ENCODE measurements around the gene CXCL11.
"Not testable (repeated sequence)": the region's sequence is repeated elsewhere in the genome, so short reads cannot be mapped to it uniquely, and the experiment has no call there.

CXCL11 gene

DNA sequence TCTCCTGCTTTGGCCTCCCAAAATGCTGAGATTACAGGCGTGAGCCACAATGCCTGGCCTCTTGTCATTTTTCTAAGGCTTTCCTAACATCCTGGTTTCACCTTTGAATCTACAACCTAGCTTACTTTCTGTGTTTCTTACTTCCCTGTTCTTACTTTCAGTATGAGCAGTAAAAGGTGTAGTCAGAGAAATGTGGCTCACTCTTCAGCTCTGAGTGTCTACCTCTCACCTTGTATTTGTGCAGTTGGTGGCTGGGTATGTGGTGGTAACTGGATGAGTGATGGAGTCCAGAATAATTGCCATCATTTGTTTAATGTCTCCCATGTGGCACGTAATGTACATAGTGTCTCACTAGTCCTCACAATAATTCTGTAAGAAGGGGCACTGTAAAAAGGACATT is 19.1 kb upstream of the CXCL11 start:
- no peak overlapping the region for H3K27ac ChIP-seq
- H3K4me3 ChIP-seq (ENCODE audit: low read depth, low read length): no peak overlapping the region
- no peaks in the 10 kb centered on the region for H3K9me3 ChIP-seq (ENCODE audit: severe bottlenecking)
- no peaks in the 10 kb centered on the region for H3K27me3 ChIP-seq (ENCODE audit: insufficient read depth, low read depth, severe bottlenecking)
- no peaks in the 10 kb centered on the region for H3K36me3 ChIP-seq
- no peak for DNase-seq
- no peak for TF ChIP-seq CTCF (IDR thresholded peaks at IDR 0.05; ENCODE audit: low read depth, low read length)

GRCh38 chr4:76053730-76054129 is 17.9 kb upstream of the CXCL11 start:
- H3K27ac ChIP-seq: no peak overlapping the region
- no peaks in the 10 kb centered on the region for H3K27me3 ChIP-seq (ENCODE audit: insufficient read depth, low read depth, severe bottlenecking)
- TF ChIP-seq CTCF (IDR thresholded peaks at IDR 0.05; ENCODE audit: low read depth, low read length): no peak
- H3K9me3 ChIP-seq (ENCODE audit: severe bottlenecking): no peaks in the 10 kb centered on the region
- no peak overlapping the region for H3K4me3 ChIP-seq (ENCODE audit: low read depth, low read length)
- no peaks in the 10 kb centered on the region for H3K36me3 ChIP-seq
- DNase-seq: no peak

DNA sequence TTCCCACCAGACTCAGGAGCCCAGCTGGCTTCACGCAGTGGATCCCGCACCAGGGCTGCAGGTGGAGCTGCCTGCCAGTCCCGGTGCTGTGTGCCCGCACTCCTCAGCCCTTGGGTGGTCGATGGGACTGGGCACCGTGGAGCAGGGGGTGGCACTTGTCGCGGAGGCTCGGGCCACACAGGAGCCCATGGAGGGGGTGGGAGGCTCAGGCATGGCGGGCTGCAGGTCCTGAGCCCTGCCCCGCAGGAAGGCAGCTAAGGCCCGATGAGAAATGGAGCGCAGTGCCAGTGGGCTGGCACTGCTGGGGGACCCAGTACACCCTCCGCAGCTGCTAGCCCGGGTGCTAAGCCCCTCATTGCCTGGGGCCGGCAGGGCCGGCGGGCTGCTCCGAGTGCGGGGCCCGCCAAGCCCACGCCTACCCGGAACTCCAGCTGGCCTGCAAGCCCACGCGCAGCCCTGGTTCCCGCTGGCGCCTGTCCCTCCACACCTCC is 14.7 kb upstream of the CXCL11 start:
- H3K27ac ChIP-seq; H3K4me3 ChIP-seq (ENCODE audit: low read depth, low read length); H3K36me3 ChIP-seq; H3K27me3 ChIP-seq (ENCODE audit: insufficient read depth, low read depth, severe bottlenecking); DNase-seq; H3K9me3 ChIP-seq (ENCODE audit: severe bottlenecking): not testable (repeated sequence)

DNA sequence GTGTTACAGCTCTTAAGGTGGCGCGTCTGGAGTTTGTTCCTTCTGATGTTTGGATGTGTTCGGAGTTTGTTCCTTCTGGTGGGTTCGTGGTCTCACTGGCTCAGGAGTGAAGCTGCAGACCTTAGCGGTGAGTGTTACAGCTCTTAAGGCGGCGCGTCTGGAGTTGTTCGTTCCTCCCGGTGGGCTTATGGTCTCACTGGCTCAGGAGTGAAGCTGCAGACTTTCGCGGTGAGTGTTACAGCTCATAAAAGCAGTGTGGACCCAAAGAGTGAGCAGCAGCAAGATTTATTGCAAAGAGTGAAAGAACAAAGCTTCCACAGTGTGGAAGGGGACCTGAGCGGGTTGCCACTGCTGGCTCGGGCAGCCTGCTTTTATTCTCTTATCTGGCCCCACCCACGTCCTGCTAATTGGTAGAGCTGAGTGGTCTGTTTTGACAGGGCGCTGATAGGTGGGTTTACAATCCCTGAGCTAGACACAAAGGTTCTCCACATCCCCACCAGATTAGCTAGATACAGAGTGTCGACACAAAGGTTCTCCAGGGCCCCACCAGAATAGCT is 14.1 kb upstream of the CXCL11 start:
- H3K9me3 ChIP-seq (ENCODE audit: severe bottlenecking); H3K4me3 ChIP-seq (ENCODE audit: low read depth, low read length): not testable (repeated sequence)

DNA sequence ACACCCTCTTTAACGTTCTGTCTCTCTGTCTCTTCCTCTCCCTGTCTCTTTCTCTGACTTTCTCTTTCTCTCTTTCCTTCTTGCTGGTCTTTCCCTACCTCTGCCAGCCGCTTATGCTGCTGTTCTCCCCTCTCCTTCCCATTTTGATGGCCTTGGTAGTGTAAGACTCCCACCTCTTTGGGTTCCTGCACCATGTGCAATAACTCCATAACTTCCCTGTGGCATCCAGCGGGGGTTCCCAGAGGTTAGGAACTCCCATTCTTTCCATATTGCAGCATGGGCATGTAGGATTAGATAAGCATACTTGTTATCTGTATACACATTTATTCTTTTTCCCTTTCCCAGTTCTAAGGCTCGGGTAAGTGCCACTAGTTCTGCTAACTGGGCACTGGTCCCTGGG is 8.8 kb upstream of the CXCL11 start:
- H3K36me3 ChIP-seq; H3K4me3 ChIP-seq (ENCODE audit: low read depth, low read length); H3K9me3 ChIP-seq (ENCODE audit: severe bottlenecking); H3K27ac ChIP-seq; DNase-seq; H3K27me3 ChIP-seq (ENCODE audit: insufficient read depth, low read depth, severe bottlenecking): not testable (repeated sequence)

More for the DNA sequence above, 14.1 kb upstream of the CXCL11 start:
- H3K36me3 ChIP-seq; H3K27ac ChIP-seq; H3K27me3 ChIP-seq (ENCODE audit: insufficient read depth, low read depth, severe bottlenecking); DNase-seq: not testable (repeated sequence)

DNA sequence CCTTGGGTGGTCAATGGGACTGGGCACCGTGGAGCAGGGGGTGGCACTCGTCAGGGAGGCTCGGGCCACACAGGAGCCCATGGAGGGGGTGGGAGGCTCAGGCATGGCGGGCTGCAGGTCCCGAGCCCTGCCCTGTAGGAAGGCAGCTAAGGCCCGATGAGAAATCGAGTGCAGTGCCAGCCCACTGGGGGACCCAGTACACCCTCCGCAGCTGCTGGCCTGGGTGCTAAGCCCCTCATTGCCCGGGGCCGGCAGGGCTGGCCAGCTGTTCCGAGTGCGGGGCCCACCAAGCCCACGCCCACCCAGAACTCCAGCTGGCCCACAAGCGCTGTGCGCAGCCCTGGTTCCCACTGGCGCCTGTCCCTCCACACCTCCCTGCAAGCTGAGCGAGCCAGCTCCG is 7.4 kb upstream of the CXCL11 start:
- not testable (repeated sequence) for DNase-seq; H3K27ac ChIP-seq; H3K36me3 ChIP-seq; H3K9me3 ChIP-seq (ENCODE audit: severe bottlenecking); H3K4me3 ChIP-seq (ENCODE audit: low read depth, low read length); H3K27me3 ChIP-seq (ENCODE audit: insufficient read depth, low read depth, severe bottlenecking)

DNA sequence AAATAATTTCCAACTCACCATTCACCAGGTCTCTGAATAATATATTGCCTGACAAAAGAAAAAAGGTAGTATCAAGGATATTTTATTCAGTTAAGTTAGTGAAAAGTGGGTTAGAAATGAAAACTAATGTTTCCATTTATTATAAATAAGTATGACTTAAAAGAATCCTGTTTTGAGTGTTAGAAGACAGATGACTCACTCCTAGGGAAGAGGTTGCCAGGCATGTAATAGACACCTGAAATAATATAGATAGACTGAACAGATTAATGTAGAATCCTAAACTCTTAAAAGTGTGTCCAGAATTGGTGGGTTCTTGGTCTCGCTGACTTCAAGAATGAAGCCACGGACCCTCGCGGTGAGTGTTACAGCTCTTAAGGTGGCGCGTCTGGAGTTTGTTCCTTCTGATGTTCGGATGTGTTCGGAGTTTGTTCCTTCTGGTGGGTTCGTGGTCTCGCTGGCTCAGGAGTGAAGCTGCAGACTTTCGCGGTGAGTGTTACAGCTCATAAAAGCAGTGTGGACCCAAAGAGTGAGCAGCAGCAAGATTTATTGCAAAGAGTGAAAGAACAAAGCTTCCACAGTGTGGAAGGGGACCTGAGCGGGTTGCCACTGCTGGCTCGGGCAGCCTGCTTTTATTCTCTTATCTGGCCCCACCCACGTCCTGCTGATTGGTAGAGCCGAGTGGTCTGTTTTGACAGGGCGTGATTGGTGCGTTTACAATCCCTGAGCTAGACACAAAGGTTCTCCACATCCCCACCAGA is 6.5 kb upstream of the CXCL11 start:
- not testable (repeated sequence) for DNase-seq

GRCh38 chr4:76036855-76037254 is 985 bp upstream of the CXCL11 start:
- no peak for TF ChIP-seq CTCF (IDR thresholded peaks at IDR 0.05; ENCODE audit: low read depth, low read length)
- no peak for DNase-seq
- Histone ChIP-seq H3K27ac (no peak overlapping the region), H3K36me3 (no peaks in the 10 kb centered on the region), H3K27me3 (ENCODE audit: insufficient read depth, low read depth, severe bottlenecking) (no peaks in the 10 kb centered on the region), H3K9me3 (ENCODE audit: severe bottlenecking) (no peaks in the 10 kb centered on the region), H3K4me3 (ENCODE audit: low read depth, low read length) (no peak overlapping the region)

More for the DNA sequence above, 6.5 kb upstream of the CXCL11 start:
- not testable (repeated sequence) for H3K9me3 ChIP-seq (ENCODE audit: severe bottlenecking); H3K4me3 ChIP-seq (ENCODE audit: low read depth, low read length); H3K27ac ChIP-seq; H3K36me3 ChIP-seq; H3K27me3 ChIP-seq (ENCODE audit: insufficient read depth, low read depth, severe bottlenecking)
